HG03432 (cell line): Measurements from ENCODE around the gene TMEM176B.
A peak's percentile ranks its signal among the peaks of the same experiment; 100 is the strongest.
"Not testable (repeated sequence)": the region's sequence is repeated elsewhere in the genome, so short reads cannot be mapped to it uniquely, and the experiment has no call there.

Experiments
- ATAC-seq: cut with Tn5 transposase; IDR thresholded peaks from one replicate; pipeline ENCODE4 v1.9.1; 2021; ENCODE audit warnings: mild to moderate bottlenecking, moderate library complexity; ENCODE audit not compliant: unreplicated experiment

TMEM176B gene

GRCh38 chr7:150791746-150792452 is 8.3 kb downstream of the TMEM176B start:
- no peak for ATAC-seq

GRCh38 chr7:150791304-150791703 is 8.9 kb downstream of the TMEM176B start:
- no peak for ATAC-seq

- no peak for ATAC-seq
Measured at GRCh38 chr7:150790416-150791075, 9.6 kb downstream of the TMEM176B start.

GRCh38 chr7:150788474-150789269 is 11.5 kb downstream of the TMEM176B start:
- no peak for ATAC-seq

GRCh38 chr7:150787321-150788281 is 12.6 kb downstream of the TMEM176B start:
- peak; percentile 51 for ATAC-seq

- no peak for ATAC-seq
Measured at GRCh38 chr7:150784954-150785353, 15.2 kb downstream of the TMEM176B start.

GRCh38 chr7:150784120-150784736 is 15.9 kb downstream of the TMEM176B start:
- no peak for ATAC-seq

GRCh38 chr7:150781961-150782360 is 18.2 kb downstream of the TMEM176B start:
- ATAC-seq: no peak

GRCh38 chr7:150781103-150781502 is 19.1 kb downstream of the TMEM176B start:
- no peak for ATAC-seq

GRCh38 chr7:150780292-150780691 is 19.9 kb downstream of the TMEM176B start:
- no peak for ATAC-seq

GRCh38 chr7:150778738-150779301 is 21.3 kb downstream of the TMEM176B start:
- ATAC-seq: peak; percentile 57

- no peak for ATAC-seq
Measured at GRCh38 chr7:150778014-150778737, 22.0 kb downstream of the TMEM176B start.

- not testable (repeated sequence) for ATAC-seq
Measured at GRCh38 chr7:150774131-150774530, 26.0 kb downstream of the TMEM176B start.

GRCh38 chr7:150769768-150770167 is 30.4 kb downstream of the TMEM176B start:
- ATAC-seq: no peak

GRCh38 chr7:150766334-150766709 is 33.8 kb downstream of the TMEM176B start:
- no peak for ATAC-seq

- no peak for ATAC-seq
Measured at GRCh38 chr7:150759479-150759878, 40.7 kb downstream of the TMEM176B start.

GRCh38 chr7:150756858-150757257 is 43.3 kb downstream of the TMEM176B start:
- no peak for ATAC-seq

- ATAC-seq: no peak
Measured at GRCh38 chr7:150756166-150756565, 44.0 kb downstream of the TMEM176B start.

- ATAC-seq: peak; percentile 61
Measured at GRCh38 chr7:150755473-150756099, 44.6 kb downstream of the TMEM176B start.
